Brain microvascular endothelial cell (primary cell): Measurements from ENCODE around the gene TCERG1L.

Experiments used
- DNase-seq: peaks from one replicate; pipeline ENCODE4 v3.0.0-alpha.2; 2020
- H3K27ac ChIP-seq: fragments of 250-450 bp; sonication (Bioruptor Pico); 2 replicates; pipeline ENCODE4 v1.5.1; 2020; ENCODE audit warnings: mild to moderate bottlenecking, moderate library complexity
- H3K27me3 ChIP-seq: fragments of 250-450 bp; sonication (Bioruptor Pico); replicated peaks from 2 replicates; pipeline ENCODE4 v1.5.1; 2020; ENCODE audit warnings: mild to moderate bottlenecking
- H3K36me3 ChIP-seq: fragments of 250-450 bp; sonication (Bioruptor Pico); replicated peaks from 2 replicates; pipeline ENCODE4 v1.5.1; 2020; ENCODE audit warnings: mild to moderate bottlenecking
- H3K4me3 ChIP-seq: 2 replicates; pipeline ENCODE4 v1.5.1; 2011; ENCODE audit warnings: low read depth, mild to moderate bottlenecking, control low read depth, low read length, moderate library complexity
- in situ Hi-C: cut with HindIII; loops from 2 replicates; pipeline ENCODE4 v1.10.0; 2017; ENCODE audit warnings: low sequenced_read_pairs, low pct_ligation_motif_present
- TF ChIP-seq, protein P1 (sequence below): IDR thresholded peaks from 2 replicates; pipeline ENCODE4 v1.5.1; 2011; ENCODE audit warnings: low read depth, mild to moderate bottlenecking, moderate library complexity, low read length, control low read depth, inconsistent platforms; ENCODE audit errors: missing control alignments

The TCERG1L gene

DNA sequence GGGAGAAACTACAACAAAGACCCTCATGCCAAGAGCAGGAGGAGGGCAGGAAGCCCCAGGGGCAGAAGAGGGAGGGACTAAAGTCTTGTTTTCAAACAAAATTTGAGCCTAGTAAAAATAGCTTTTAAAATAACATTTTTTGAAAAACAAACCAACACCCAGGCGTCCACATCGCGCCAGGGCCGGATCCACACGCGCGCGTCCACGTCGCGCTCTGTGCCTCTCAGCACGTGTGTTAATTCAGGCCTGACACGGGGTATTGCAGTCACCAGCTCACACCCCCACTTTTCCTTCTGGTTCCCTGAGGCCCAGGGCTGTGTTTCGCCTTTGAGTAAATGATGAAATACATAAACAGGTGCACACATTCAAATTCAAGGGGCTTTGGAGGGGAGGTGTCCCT lies 196.2 kb downstream of the TCERG1L start:
- Histone ChIP-seq H3K27ac (no peak overlapping the region), H3K27me3 (no peaks in the 10 kb centered on the region), H3K36me3 (no peaks in the 10 kb centered on the region), H3K4me3 (no peak overlapping the region)
- DNase-seq: no peak
- TF ChIP-seq, protein P1, sequence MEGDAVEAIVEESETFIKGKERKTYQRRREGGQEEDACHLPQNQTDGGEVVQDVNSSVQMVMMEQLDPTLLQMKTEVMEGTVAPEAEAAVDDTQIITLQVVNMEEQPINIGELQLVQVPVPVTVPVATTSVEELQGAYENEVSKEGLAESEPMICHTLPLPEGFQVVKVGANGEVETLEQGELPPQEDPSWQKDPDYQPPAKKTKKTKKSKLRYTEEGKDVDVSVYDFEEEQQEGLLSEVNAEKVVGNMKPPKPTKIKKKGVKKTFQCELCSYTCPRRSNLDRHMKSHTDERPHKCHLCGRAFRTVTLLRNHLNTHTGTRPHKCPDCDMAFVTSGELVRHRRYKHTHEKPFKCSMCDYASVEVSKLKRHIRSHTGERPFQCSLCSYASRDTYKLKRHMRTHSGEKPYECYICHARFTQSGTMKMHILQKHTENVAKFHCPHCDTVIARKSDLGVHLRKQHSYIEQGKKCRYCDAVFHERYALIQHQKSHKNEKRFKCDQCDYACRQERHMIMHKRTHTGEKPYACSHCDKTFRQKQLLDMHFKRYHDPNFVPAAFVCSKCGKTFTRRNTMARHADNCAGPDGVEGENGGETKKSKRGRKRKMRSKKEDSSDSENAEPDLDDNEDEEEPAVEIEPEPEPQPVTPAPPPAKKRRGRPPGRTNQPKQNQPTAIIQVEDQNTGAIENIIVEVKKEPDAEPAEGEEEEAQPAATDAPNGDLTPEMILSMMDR: no peak
- in situ Hi-C loops: no loop called here

DNA sequence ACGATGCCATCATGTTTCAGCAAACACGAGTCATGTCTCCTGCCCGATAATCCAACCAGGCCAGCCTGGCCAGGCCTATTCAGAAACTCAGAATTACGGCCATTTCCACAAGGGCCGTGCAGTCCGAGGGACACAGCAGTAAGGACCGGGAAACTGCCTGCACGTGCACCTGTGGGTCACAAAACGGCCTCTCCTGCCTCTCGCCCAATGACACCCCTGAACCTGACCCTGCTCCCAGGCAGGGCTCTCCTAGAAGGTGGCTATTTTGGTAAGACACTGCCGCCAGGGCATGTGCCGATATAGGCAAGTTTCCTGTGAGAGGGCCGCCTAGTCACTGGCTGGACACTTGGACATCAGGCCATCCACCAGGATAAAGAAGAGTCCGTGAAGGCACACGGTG lies 196.7 kb downstream of the TCERG1L start:
- no peak for DNase-seq
- Histone ChIP-seq H3K27me3 (no peaks in the 10 kb centered on the region), H3K36me3 (no peaks in the 10 kb centered on the region), H3K27ac (no peak overlapping the region), H3K4me3 (no peak overlapping the region)
- TF ChIP-seq, protein P1: no peak
- in situ Hi-C loops: no loop called here

DNA sequence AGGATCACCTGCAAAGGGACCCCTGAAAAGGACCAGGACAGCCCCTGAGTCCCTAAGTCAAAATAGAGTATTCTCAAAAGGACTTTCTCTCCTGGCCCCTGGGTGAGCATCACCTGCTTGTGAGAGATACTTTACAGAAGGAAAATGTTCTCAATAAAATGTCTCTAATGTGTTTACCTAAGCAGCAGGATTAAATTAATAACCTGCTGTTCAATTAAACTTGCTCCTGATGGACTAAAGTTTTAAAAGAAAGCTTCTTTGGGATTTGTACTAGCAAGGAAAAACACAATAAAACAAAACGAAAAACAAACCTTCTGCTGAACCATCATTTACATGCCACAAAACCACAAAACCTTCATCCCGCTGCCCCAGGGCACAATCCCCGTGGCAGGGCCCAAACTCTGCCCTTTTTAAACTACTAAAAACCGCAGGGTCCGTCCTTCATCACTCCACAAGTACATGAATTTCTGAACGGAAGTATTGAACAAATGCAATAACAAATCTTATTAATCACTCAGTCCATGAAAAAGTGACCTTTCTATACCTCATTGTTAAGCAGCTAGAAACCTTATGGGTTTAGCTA lies 197.7 kb downstream of the TCERG1L start:
- Histone ChIP-seq H3K27ac (no peak overlapping the region), H3K27me3 (no peaks in the 10 kb centered on the region), H3K36me3 (no peaks in the 10 kb centered on the region), H3K4me3 (no peak overlapping the region)
- in situ Hi-C loops: no loop called here
- DNase-seq: no peak
- TF ChIP-seq, protein P1: no peak

DNA sequence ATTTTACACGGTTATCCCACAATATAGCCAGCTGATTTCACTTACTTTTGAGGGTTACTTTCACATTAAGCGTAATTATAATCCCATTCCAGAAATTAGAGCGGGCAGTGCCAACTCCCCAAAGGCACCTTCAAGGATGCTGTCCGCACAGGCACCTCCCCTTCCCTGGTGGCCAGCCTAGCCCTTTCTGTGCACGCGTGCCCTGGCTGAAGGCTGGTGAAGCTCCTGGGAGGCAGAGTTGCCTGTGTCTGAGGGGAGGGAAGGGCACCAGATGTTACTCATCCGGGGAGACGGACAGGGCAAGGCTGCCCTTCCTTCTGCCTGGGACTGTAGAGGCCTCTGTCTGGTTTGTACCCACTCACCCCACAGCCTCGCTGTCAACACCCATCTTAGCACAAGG lies 198.4 kb downstream of the TCERG1L start:
- H3K36me3 ChIP-seq: no peaks in the 10 kb centered on the region
- H3K4me3 ChIP-seq: no peak overlapping the region
- in situ Hi-C loops: no loop called here
- DNase-seq: no peak
- H3K27me3 ChIP-seq: no peaks in the 10 kb centered on the region
- H3K27ac ChIP-seq: no peak overlapping the region
- TF ChIP-seq, protein P1: no peak

DNA sequence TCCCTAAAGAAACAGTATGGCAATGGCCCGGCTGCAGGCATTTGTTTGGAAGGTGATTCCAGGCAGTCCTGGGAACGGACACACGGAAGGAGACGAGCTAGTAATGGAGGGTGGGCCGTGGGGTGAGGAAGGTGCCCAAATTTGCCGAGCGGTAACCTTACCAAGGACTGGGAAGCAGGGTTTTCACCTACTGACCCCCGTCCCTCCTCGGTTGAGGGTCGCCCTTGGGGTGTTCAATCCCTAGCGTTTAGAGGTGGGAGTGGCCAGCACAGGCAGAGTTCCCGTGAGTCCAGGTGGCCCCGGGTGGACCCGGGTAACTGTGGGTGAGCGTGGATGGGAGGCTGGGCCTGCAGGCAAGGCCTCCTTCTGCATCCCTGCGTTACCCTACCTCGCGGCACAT lies 198.8 kb downstream of the TCERG1L start:
- TF ChIP-seq, protein P1: no peak
- Histone ChIP-seq H3K36me3 (no peaks in the 10 kb centered on the region), H3K27me3 (no peaks in the 10 kb centered on the region), H3K27ac (no peak overlapping the region), H3K4me3 (no peak overlapping the region)
- in situ Hi-C loops: no loop called here
- no peak for DNase-seq

DNA sequence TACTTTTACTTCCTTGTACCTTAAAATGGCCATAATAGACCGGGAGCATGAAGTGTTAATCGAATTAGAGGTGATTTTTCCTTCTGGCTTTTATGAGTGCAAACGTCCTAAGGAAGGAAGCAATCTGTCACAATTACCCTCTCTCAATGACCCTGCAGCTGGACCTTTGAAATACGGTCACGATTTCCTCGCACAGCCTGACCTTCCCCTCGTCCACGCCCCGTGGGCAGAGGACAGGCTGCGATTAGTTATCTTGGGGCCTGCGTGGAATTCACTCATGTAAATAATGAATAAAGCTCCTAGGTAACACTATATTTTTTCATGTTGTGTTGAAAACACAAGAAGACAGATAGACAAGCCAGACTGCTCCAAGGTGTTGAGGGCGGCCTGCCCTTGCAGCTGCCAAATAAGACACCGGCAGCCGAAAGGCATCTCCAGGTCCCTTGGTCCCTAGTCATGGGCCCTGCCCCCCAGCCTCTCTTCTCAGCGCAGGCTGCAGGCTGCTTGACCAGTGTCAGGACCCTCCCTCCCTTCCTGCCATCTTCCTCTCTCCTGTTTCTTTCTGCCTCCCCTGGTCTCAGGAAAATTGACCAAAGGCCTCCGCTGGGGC lies 199.9 kb downstream of the TCERG1L start:
- in situ Hi-C loops: no loop called here
- TF ChIP-seq, protein P1: no peak
- DNase-seq: no peak
- H3K36me3 ChIP-seq: no peaks in the 10 kb centered on the region
- no peak overlapping the region for H3K4me3 ChIP-seq
- no peak overlapping the region for H3K27ac ChIP-seq
- H3K27me3 ChIP-seq: no peaks in the 10 kb centered on the region
